Neural crest cell (in vitro differentiated cells): ENCODE results near the gene ZNF497. TPM values are rescaled to one million over a fixed set of nuclear protein-coding genes. Genes with fewer than 3 reads are reported as not detected.
A peak's percentile ranks its signal among the peaks of the same experiment; 100 is the strongest.

Source experiments
- DNase-seq: peaks from one replicate; pipeline ENCODE4 v3.0.0; 2021; ENCODE audit warnings: low read depth, mixed read lengths, low spot score
- H3K27ac Mint-ChIP-seq: one replicate; pipeline ENCODE4 v1.8.0; 2021; ENCODE audit warnings: mild to moderate bottlenecking, mixed read lengths; ENCODE audit not compliant: unreplicated experiment
- H3K27me3 Mint-ChIP-seq: 2 replicates; pipeline ENCODE4 v1.8.0; 2021; ENCODE audit warnings: low read depth, mild to moderate bottlenecking, mixed read lengths
- H3K36me3 Mint-ChIP-seq: 2 replicates; pipeline ENCODE4 v1.8.0; 2021; ENCODE audit warnings: low read depth, mild to moderate bottlenecking, mixed read lengths
- H3K4me1 Mint-ChIP-seq: 2 replicates; pipeline ENCODE4 v1.8.0; 2021; ENCODE audit warnings: mixed read lengths
- H3K4me3 Mint-ChIP-seq: one replicate; pipeline ENCODE4 v1.8.0; 2021; ENCODE audit warnings: mild to moderate bottlenecking, mixed read lengths
- H3K9me3 Mint-ChIP-seq: 2 replicates; pipeline ENCODE4 v1.8.0; 2021; ENCODE audit warnings: mixed read lengths
- CTCF ChIP-seq: fragments of 200-600 bp; sonication (generic); conservative IDR thresholded peaks from 2 replicates; pipeline ENCODE4 v1.5.0; 2021; ENCODE audit warnings: antibody characterized with exemption, mild to moderate bottlenecking
- total RNA-seq: library from RNA; stranded (reverse); gene quantifications from 2 replicates; pipeline ENCODE4 v1.2.1, GENCODE V29; 2021

Gene ZNF497
- total RNA-seq, 1 donor from 2014 or later: 8.4 TPM

DNA sequence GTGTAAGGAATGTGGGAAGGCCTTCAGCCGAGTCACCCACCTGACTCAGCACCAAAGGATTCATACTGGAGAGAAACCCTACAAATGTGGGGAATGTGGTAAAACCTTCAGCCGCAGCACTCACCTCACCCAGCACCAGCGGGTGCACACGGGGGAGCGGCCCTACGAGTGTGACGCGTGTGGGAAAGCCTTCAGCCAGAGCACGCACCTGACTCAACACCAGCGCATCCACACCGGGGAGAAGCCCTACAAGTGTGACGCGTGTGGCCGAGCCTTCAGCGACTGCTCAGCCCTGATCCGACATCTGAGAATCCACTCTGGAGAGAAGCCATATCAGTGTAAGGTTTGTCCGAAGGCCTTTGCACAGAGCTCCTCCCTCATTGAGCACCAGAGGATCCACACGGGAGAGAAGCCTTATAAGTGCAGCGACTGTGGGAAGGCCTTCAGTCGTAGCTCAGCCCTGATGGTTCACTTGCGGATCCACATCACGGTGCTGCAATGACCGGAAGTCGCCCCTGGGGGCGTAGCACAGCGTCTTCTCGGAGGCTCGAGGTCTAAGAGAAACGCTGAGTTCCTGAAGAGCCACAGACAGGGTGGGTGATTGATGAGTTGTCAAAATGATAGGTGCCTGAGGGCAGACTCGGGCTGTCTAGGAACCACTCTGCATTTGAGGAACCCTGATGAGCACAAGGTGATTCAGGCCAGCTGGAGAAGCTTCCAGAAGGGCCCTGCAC is 23.6 kb downstream of the ZNF497 start:
- H3K4me1 Mint-ChIP-seq: no peaks in the 10 kb centered on the region
- H3K27me3 Mint-ChIP-seq: no peaks in the 10 kb centered on the region
- peak; percentile 47 for TF ChIP-seq CTCF
- H3K36me3 Mint-ChIP-seq: peaks cover 27% of the 10 kb centered on the region
- no peak overlapping the region for H3K4me3 Mint-ChIP-seq
- H3K9me3 Mint-ChIP-seq: no peaks in the 10 kb centered on the region
- peak; percentile 26 for DNase-seq
- no peak overlapping the region for H3K27ac Mint-ChIP-seq

DNA sequence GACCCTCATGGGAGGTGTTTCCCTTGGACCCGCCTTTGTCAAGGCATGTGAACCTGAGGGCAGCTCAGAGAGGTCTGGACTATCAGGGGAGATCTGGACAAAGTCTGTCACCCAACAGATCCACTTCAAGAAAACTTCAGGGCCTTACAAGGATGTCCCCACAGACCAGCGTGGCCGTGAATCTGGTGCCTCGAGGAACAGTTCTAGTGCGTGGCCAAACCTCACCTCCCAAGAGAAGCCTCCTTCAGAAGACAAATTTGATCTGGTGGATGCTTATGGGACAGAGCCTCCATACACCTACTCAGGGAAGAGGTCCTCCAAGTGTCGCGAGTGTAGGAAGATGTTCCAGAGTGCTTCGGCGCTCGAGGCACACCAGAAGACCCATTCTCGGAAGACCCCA is 24.2 kb downstream of the ZNF497 start:
- H3K4me3 Mint-ChIP-seq: no peak overlapping the region
- no peak for DNase-seq
- no peaks in the 10 kb centered on the region for H3K27me3 Mint-ChIP-seq
- no peak overlapping the region for H3K27ac Mint-ChIP-seq
- peaks cover 27% of the 10 kb centered on the region for H3K36me3 Mint-ChIP-seq
- H3K4me1 Mint-ChIP-seq: no peaks in the 10 kb centered on the region
- no peaks in the 10 kb centered on the region for H3K9me3 Mint-ChIP-seq
- no peak for TF ChIP-seq CTCF

- no peak for TF ChIP-seq CTCF
- Mint-ChIP-seq H3K9me3 (no peaks in the 10 kb centered on the region), H3K4me3 (no peak overlapping the region), H3K27me3 (no peaks in the 10 kb centered on the region), H3K4me1 (no peaks in the 10 kb centered on the region), H3K27ac (no peak overlapping the region), H3K36me3 (peaks cover 24% of the 10 kb centered on the region)
- DNase-seq: no peak
Measured at GRCh38 chr19:58336820-58337219, 25.7 kb downstream of the ZNF497 start.

GRCh38 chr19:58336216-58336615 is 26.3 kb downstream of the ZNF497 start:
- H3K36me3 Mint-ChIP-seq: peaks cover 22% of the 10 kb centered on the region
- H3K9me3 Mint-ChIP-seq: no peaks in the 10 kb centered on the region
- no peaks in the 10 kb centered on the region for H3K27me3 Mint-ChIP-seq
- H3K4me1 Mint-ChIP-seq: no peaks in the 10 kb centered on the region
- no peak for DNase-seq
- no peak overlapping the region for H3K4me3 Mint-ChIP-seq
- no peak for TF ChIP-seq CTCF
- peak overlapping the region; percentile 50 for H3K27ac Mint-ChIP-seq

DNA sequence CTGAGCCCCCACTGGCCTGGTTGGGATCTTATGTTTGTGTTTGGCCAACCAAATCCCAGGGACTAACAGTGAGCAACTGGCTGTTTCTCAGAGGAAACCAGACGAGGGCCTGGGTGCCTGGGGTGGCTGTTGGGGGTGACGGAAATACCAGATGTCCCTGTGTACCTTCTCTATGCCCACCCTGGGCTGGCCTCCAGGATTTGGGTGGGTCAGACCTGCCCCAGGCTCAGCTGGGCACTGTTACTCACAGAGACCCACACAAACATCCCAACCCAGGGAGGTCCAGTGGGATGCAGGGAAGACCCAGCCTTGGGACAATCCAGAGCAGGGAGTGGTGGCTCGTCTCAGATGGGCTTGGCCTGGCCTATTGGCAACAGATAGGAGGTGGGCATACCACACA is 26.9 kb downstream of the ZNF497 start:
- no peak for TF ChIP-seq CTCF
- Mint-ChIP-seq H3K4me1 (no peaks in the 10 kb centered on the region), H3K36me3 (peaks cover 21% of the 10 kb centered on the region), H3K9me3 (no peaks in the 10 kb centered on the region), H3K27me3 (no peaks in the 10 kb centered on the region), H3K27ac (no peak overlapping the region), H3K4me3 (no peak overlapping the region)
- DNase-seq: no peak
